ENCODE data around the gene MVB12B.

MVB12B gene

GRCh38 chr9:126428534-126429175 lies 102.0 kb downstream of the MVB12B start:
- DNase-seq = no peak
- TF ChIP-seq GATA1 (IDR thresholded peaks at IDR 0.05; ENCODE audit: low read depth, low read length) (no peak), POLR2A (IDR thresholded peaks at IDR 0.05; ENCODE audit: low read length) (no peak)

- no peak for TF ChIP-seq GATA1 (IDR thresholded peaks at IDR 0.05; ENCODE audit: low read depth, low read length)
- no peak for TF ChIP-seq POLR2A (IDR thresholded peaks at IDR 0.05; ENCODE audit: low read length)
- no peak for DNase-seq
These were observed 102.6 kb downstream of the MVB12B start for GRCh38 chr9:126429190-126429589.

GRCh38 chr9:126430124-126430523 lies 103.5 kb downstream of the MVB12B start:
- no peak for DNase-seq
- TF ChIP-seq GATA1 (IDR thresholded peaks at IDR 0.05; ENCODE audit: low read depth, low read length) = no peak
- no peak for TF ChIP-seq POLR2A (IDR thresholded peaks at IDR 0.05; ENCODE audit: low read length)

GRCh38 chr9:126431077-126431742 lies 104.6 kb downstream of the MVB12B start:
- DNase-seq = no peak
- TF ChIP-seq GATA1 (IDR thresholded peaks at IDR 0.05; ENCODE audit: low read depth, low read length) = no peak
- TF ChIP-seq POLR2A (IDR thresholded peaks at IDR 0.05; ENCODE audit: low read length) = no peak

GRCh38 chr9:126432659-126433058 lies 106.0 kb downstream of the MVB12B start:
- no peak for TF ChIP-seq POLR2A (IDR thresholded peaks at IDR 0.05; ENCODE audit: low read length)
- no peak for TF ChIP-seq GATA1 (IDR thresholded peaks at IDR 0.05; ENCODE audit: low read depth, low read length)
- no peak for DNase-seq

- TF ChIP-seq POLR2A (IDR thresholded peaks at IDR 0.05; ENCODE audit: low read length) (no peak), GATA1 (IDR thresholded peaks at IDR 0.05; ENCODE audit: low read depth, low read length) (no peak)
- no peak for DNase-seq
These were observed 108.5 kb downstream of the MVB12B start for GRCh38 chr9:126435105-126435504.

GRCh38 chr9:126435626-126436025 lies 109.0 kb downstream of the MVB12B start:
- TF ChIP-seq GATA1 (IDR thresholded peaks at IDR 0.05; ENCODE audit: low read depth, low read length) = no peak
- TF ChIP-seq POLR2A (IDR thresholded peaks at IDR 0.05; ENCODE audit: low read length) = no peak
- DNase-seq = no peak

- TF ChIP-seq GATA1 (IDR thresholded peaks at IDR 0.05; ENCODE audit: low read depth, low read length) (no peak), POLR2A (IDR thresholded peaks at IDR 0.05; ENCODE audit: low read length) (no peak)
- no peak for DNase-seq
These were observed 110.1 kb downstream of the MVB12B start for GRCh38 chr9:126436545-126437267.

GRCh38 chr9:126437268-126437666 lies 110.6 kb downstream of the MVB12B start:
- TF ChIP-seq GATA1 (IDR thresholded peaks at IDR 0.05; ENCODE audit: low read depth, low read length) = no peak
- TF ChIP-seq POLR2A (IDR thresholded peaks at IDR 0.05; ENCODE audit: low read length) = no peak

GRCh38 chr9:126437701-126438100 lies 111.1 kb downstream of the MVB12B start:
- TF ChIP-seq POLR2A (IDR thresholded peaks at IDR 0.05; ENCODE audit: low read length) = no peak
- TF ChIP-seq GATA1 (IDR thresholded peaks at IDR 0.05; ENCODE audit: low read depth, low read length) = no peak

More at GRCh38 chr9:126437268-126437666, 110.6 kb downstream of the MVB12B start:
- DNase-seq = no peak

GRCh38 chr9:126438741-126439401 lies 112.2 kb downstream of the MVB12B start:
- no peak for TF ChIP-seq GATA1 (IDR thresholded peaks at IDR 0.05; ENCODE audit: low read depth, low read length)
- no peak for TF ChIP-seq POLR2A (IDR thresholded peaks at IDR 0.05; ENCODE audit: low read length)
- no peak for DNase-seq

More at GRCh38 chr9:126437701-126438100, 111.1 kb downstream of the MVB12B start:
- no peak for DNase-seq

- DNase-seq = no peak
- TF ChIP-seq GATA1 (IDR thresholded peaks at IDR 0.05; ENCODE audit: low read depth, low read length) = no peak
- no peak for TF ChIP-seq POLR2A (IDR thresholded peaks at IDR 0.05; ENCODE audit: low read length)
These were observed 112.8 kb downstream of the MVB12B start for GRCh38 chr9:126439402-126439765.

GRCh38 chr9:126439883-126440653 lies 113.4 kb downstream of the MVB12B start:
- no peak for TF ChIP-seq GATA1 (IDR thresholded peaks at IDR 0.05; ENCODE audit: low read depth, low read length)
- no peak for TF ChIP-seq POLR2A (IDR thresholded peaks at IDR 0.05; ENCODE audit: low read length)
- DNase-seq = no peak

Data from erythroblast (primary cell).